Immature natural killer cell (primary cell): ENCODE results near the gene GALNT10. TPM values are rescaled to one million over a fixed set of nuclear protein-coding genes. Genes with fewer than 3 reads are reported as not detected.

Experiments
- DNase-seq, 3 donors: peaks; one replicate each; pipeline ENCODE4 v3.0.0; 2022; ENCODE audit warnings: mixed read lengths in 1 of 3
- H3K27ac Mint-ChIP-seq, 6 donors: one replicate each; pipeline ENCODE4 v1.8.0; 2020; ENCODE audit warnings: mixed read lengths in 6 of 6, mild to moderate bottlenecking in 5 of 6, inconsistent platforms in 4 of 6, moderate library complexity in 3 of 6
- H3K27me3 Mint-ChIP-seq, 3 donors: one replicate each; pipeline ENCODE4 v1.8.0; 2020 to 2021; ENCODE audit warnings: low read depth in 3 of 3, mild to moderate bottlenecking in 3 of 3, mixed read lengths in 3 of 3, moderate library complexity in 3 of 3, inconsistent platforms in 1 of 3
- H3K36me3 Mint-ChIP-seq, 3 donors: one replicate each; pipeline ENCODE4 v1.8.0; 2020; ENCODE audit warnings: mixed read lengths in 3 of 3, inconsistent platforms in 2 of 3, mild to moderate bottlenecking in 2 of 3
- H3K4me1 Mint-ChIP-seq, 2 donors: one replicate each; pipeline ENCODE4 v1.8.0; 2020; ENCODE audit warnings: inconsistent platforms in 2 of 2, mild to moderate bottlenecking in 2 of 2, mixed read lengths in 2 of 2, moderate library complexity in 1 of 2
- H3K4me3 Mint-ChIP-seq, 5 donors: one replicate each; pipeline ENCODE4 v1.8.0; 2020; ENCODE audit warnings: mild to moderate bottlenecking in 5 of 5, mixed read lengths in 5 of 5, inconsistent platforms in 3 of 5, moderate library complexity in 3 of 5
- H3K9me3 Mint-ChIP-seq, 6 donors: one replicate each; pipeline ENCODE4 v1.8.0; 2020; ENCODE audit warnings: mild to moderate bottlenecking in 6 of 6, mixed read lengths in 6 of 6, inconsistent platforms in 4 of 6, moderate library complexity in 3 of 6
- polyA plus RNA-seq, 3 donors: library from polyadenylated mRNA; unstranded; fragments of 300-500 nt; fragmentation: Illumina TruSeq; gene quantifications; one replicate each; pipeline ENCODE4 v1.2.3, GENCODE V29; 2021

GALNT10 gene
- polyA plus RNA-seq, 3 donors from 2014 or later, result 10.4 to 42.8 (median 24.7) TPM

GRCh38 chr5:154410008-154410407 is 219.5 kb downstream of the GALNT10 start:
- H3K27me3 Mint-ChIP-seq, result peaks cover 3 to 10% (median 4%) of the 10 kb centered on the region in 3 donors
- H3K4me3 Mint-ChIP-seq, result no peak overlapping the region
- DNase-seq, result no peak
- H3K27ac Mint-ChIP-seq, result no peak overlapping the region
- peaks cover 7 to 19% of the 10 kb centered on the region in 2 donors for H3K4me1 Mint-ChIP-seq
- peaks cover 5 to 33% (median 13%) of the 10 kb centered on the region in 3 donors for H3K36me3 Mint-ChIP-seq
- H3K9me3 Mint-ChIP-seq, result no peaks in the 10 kb centered on the region

GRCh38 chr5:154410786-154411185 is 220.3 kb downstream of the GALNT10 start:
- Mint-ChIP-seq H3K4me3 (no peak overlapping the region), H3K27me3 (peaks cover 2 to 5% (median 2%) of the 10 kb centered on the region in 3 donors), H3K36me3 (peaks cover 7 to 35% (median 13%) of the 10 kb centered on the region in 3 donors), H3K9me3 (no peaks in the 10 kb centered on the region), H3K4me1 (peaks cover 1 to 11% of the 10 kb centered on the region in 2 donors), H3K27ac (peak overlapping the region in 1 of 6 donors; percentile 29)
- no peak for DNase-seq

- Mint-ChIP-seq H3K27me3 (peaks cover 2 to 5% (median 2%) of the 10 kb centered on the region in 3 donors), H3K4me1 (peaks cover 1 to 11% of the 10 kb centered on the region in 2 donors), H3K9me3 (no peaks in the 10 kb centered on the region), H3K4me3 (no peak overlapping the region), H3K36me3 (peaks cover 7 to 35% (median 13%) of the 10 kb centered on the region in 3 donors), H3K27ac (peak overlapping the region in 3 of 6 donors; percentile 29 to 40 (median 34))
- DNase-seq, result no peak
These were observed 220.8 kb downstream of the GALNT10 start for GRCh38 chr5:154411338-154411737.

- H3K36me3 Mint-ChIP-seq, result peaks cover 7 to 35% (median 13%) of the 10 kb centered on the region in 3 donors
- DNase-seq, result no peak
- peak overlapping the region in 1 of 6 donors; percentile 34 for H3K27ac Mint-ChIP-seq
- H3K4me1 Mint-ChIP-seq, result peaks cover 3 to 11% of the 10 kb centered on the region in 2 donors
- no peak overlapping the region for H3K4me3 Mint-ChIP-seq
- H3K27me3 Mint-ChIP-seq, result peaks cover 0 to 5% (median 2%) of the 10 kb centered on the region in 3 donors
- no peaks in the 10 kb centered on the region for H3K9me3 Mint-ChIP-seq
These were observed 221.8 kb downstream of the GALNT10 start for GRCh38 chr5:154412316-154412715.

- H3K9me3 Mint-ChIP-seq, result no peaks in the 10 kb centered on the region
- no peak overlapping the region for H3K4me3 Mint-ChIP-seq
- no peak for DNase-seq
- peaks cover 3 to 11% of the 10 kb centered on the region in 2 donors for H3K4me1 Mint-ChIP-seq
- H3K36me3 Mint-ChIP-seq, result peaks cover 7 to 36% (median 13%) of the 10 kb centered on the region in 3 donors
- H3K27ac Mint-ChIP-seq, result peak overlapping the region in 2 of 6 donors; percentile 14 to 59
- peaks cover 0 to 5% (median 2%) of the 10 kb centered on the region in 3 donors for H3K27me3 Mint-ChIP-seq
These were observed 222.4 kb downstream of the GALNT10 start for GRCh38 chr5:154412925-154413324.

- Mint-ChIP-seq H3K9me3 (no peaks in the 10 kb centered on the region), H3K27me3 (peaks cover 0 to 5% (median 2%) of the 10 kb centered on the region in 3 donors), H3K27ac (peak overlapping the region in 1 of 6 donors; percentile 69), H3K4me3 (no peak overlapping the region), H3K4me1 (peaks cover 3 to 11% of the 10 kb centered on the region in 2 donors), H3K36me3 (peaks cover 11 to 39% (median 19%) of the 10 kb centered on the region in 3 donors)
- DNase-seq, result no peak
These were observed 224.6 kb downstream of the GALNT10 start for GRCh38 chr5:154415114-154415513.

- Mint-ChIP-seq H3K27me3 (peaks cover 0 to 4% (median under 1%) of the 10 kb centered on the region in 3 donors), H3K4me1 (peaks cover 5 to 6% of the 10 kb centered on the region in 2 donors), H3K4me3 (no peak overlapping the region), H3K27ac (peak overlapping the region in 3 of 6 donors; percentile 46 to 57 (median 53)), H3K36me3 (peaks cover 21 to 28% (median 23%) of the 10 kb centered on the region in 3 donors), H3K9me3 (peaks cover 0 to 1% (median 0%) of the 10 kb centered on the region in 6 donors)
- no peak for DNase-seq
These were observed 227.8 kb downstream of the GALNT10 start for GRCh38 chr5:154418344-154418820.

GRCh38 chr5:154419236-154419635 is 228.7 kb downstream of the GALNT10 start:
- no peak overlapping the region for H3K4me3 Mint-ChIP-seq
- DNase-seq, result no peak
- peak overlapping the region in 1 of 6 donors; percentile 47 for H3K27ac Mint-ChIP-seq
- peaks cover 7 to 8% of the 10 kb centered on the region in 2 donors for H3K4me1 Mint-ChIP-seq
- H3K9me3 Mint-ChIP-seq, result peaks cover 0 to 1% (median 0%) of the 10 kb centered on the region in 6 donors
- peaks cover 21 to 27% (median 26%) of the 10 kb centered on the region in 3 donors for H3K36me3 Mint-ChIP-seq
- peaks cover 0 to 2% (median 0%) of the 10 kb centered on the region in 3 donors for H3K27me3 Mint-ChIP-seq

- Mint-ChIP-seq H3K9me3 (peaks cover 0 to 1% (median 0%) of the 10 kb centered on the region in 6 donors), H3K27ac (peak overlapping the region in 2 of 6 donors; percentile 24 to 64), H3K4me3 (no peak overlapping the region), H3K27me3 (peaks cover 0 to 2% (median 2%) of the 10 kb centered on the region in 3 donors), H3K4me1 (peaks cover 6 to 9% of the 10 kb centered on the region in 2 donors), H3K36me3 (peaks cover 18 to 28% (median 24%) of the 10 kb centered on the region in 3 donors)
- DNase-seq, result peak in 1 of 3 donors; percentile 10
These were observed 231.3 kb downstream of the GALNT10 start for GRCh38 chr5:154421868-154422267.

GRCh38 chr5:154422298-154422697 is 231.8 kb downstream of the GALNT10 start:
- H3K27me3 Mint-ChIP-seq, result peaks cover 0 to 2% (median 2%) of the 10 kb centered on the region in 3 donors
- DNase-seq, result no peak
- H3K36me3 Mint-ChIP-seq, result peaks cover 18 to 32% (median 27%) of the 10 kb centered on the region in 3 donors
- H3K9me3 Mint-ChIP-seq, result peaks cover 0 to 1% (median 0%) of the 10 kb centered on the region in 6 donors
- H3K4me1 Mint-ChIP-seq, result peaks cover 6 to 9% of the 10 kb centered on the region in 2 donors
- peak overlapping the region in 1 of 6 donors; percentile 14 for H3K27ac Mint-ChIP-seq
- no peak overlapping the region for H3K4me3 Mint-ChIP-seq

- H3K9me3 Mint-ChIP-seq, result no peaks in the 10 kb centered on the region
- no peak for DNase-seq
- H3K36me3 Mint-ChIP-seq, result peaks cover 3 to 16% (median 7%) of the 10 kb centered on the region in 3 donors
- no peak overlapping the region for H3K4me3 Mint-ChIP-seq
- H3K27ac Mint-ChIP-seq, result no peak overlapping the region
- peaks cover 20 to 23% of the 10 kb centered on the region in 2 donors for H3K4me1 Mint-ChIP-seq
- peaks cover 0 to 3% (median 0%) of the 10 kb centered on the region in 3 donors for H3K27me3 Mint-ChIP-seq
These were observed 237.7 kb downstream of the GALNT10 start for GRCh38 chr5:154428208-154428607.

GRCh38 chr5:154429341-154429740 is 238.8 kb downstream of the GALNT10 start:
- Mint-ChIP-seq H3K4me1 (peaks cover 17 to 18% of the 10 kb centered on the region in 2 donors), H3K4me3 (no peak overlapping the region), H3K27me3 (peaks cover 0 to 3% (median 0%) of the 10 kb centered on the region in 3 donors), H3K36me3 (peaks cover 6 to 18% (median 7%) of the 10 kb centered on the region in 3 donors), H3K27ac (peak overlapping the region in 3 of 6 donors; percentile 24 to 57 (median 57)), H3K9me3 (no peaks in the 10 kb centered on the region)
- no peak for DNase-seq

GRCh38 chr5:154430466-154430865 is 239.9 kb downstream of the GALNT10 start:
- H3K27ac Mint-ChIP-seq, result peak overlapping the region in 1 of 6 donors; percentile 57
- no peak overlapping the region for H3K4me3 Mint-ChIP-seq
- peaks cover 0 to 2% (median 0%) of the 10 kb centered on the region in 3 donors for H3K27me3 Mint-ChIP-seq
- H3K4me1 Mint-ChIP-seq, result peaks cover 14 to 16% of the 10 kb centered on the region in 2 donors
- no peak for DNase-seq
- no peaks in the 10 kb centered on the region for H3K9me3 Mint-ChIP-seq
- peaks cover 8 to 17% (median 13%) of the 10 kb centered on the region in 3 donors for H3K36me3 Mint-ChIP-seq

GRCh38 chr5:154430961-154431630 is 240.6 kb downstream of the GALNT10 start:
- Mint-ChIP-seq H3K9me3 (no peaks in the 10 kb centered on the region), H3K4me3 (no peak overlapping the region), H3K27me3 (peaks cover 0 to 2% (median 0%) of the 10 kb centered on the region in 3 donors), H3K27ac (peak overlapping the region in 2 of 6 donors; percentile 11 to 22), H3K36me3 (peaks cover 8 to 21% (median 18%) of the 10 kb centered on the region in 3 donors), H3K4me1 (peaks cover 14 to 16% of the 10 kb centered on the region in 2 donors)
- no peak for DNase-seq
